Measurements from ENCODE around the gene VSIR.

Gene VSIR

DNA sequence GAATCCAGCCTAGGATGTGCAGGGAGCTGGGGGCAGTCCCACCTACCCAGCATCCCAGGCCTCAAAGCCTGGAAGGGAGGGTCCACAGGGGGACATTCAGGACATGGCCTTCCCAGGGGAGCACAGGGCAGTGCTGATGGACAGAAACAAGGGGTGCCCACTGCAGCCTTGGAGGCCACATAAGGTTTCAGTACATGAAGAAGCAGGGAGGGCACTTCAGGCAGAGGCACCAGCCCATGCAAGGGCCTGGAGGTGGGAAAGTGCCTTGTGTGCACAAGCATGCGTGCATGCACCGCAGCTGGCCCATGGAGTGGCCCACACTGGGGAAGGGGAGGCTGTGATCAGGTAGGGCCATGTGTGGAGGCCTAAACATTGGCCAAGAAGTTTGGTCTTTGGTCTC lies 62.8 kb downstream of the VSIR start:
- WGBS (ENCODE audit: insufficient coverage): 94% methylated on average over 2 of the region's 2 CpGs
- peaks cover 7 to 67% (median 40%) of the 10 kb centered on the region in 4 experiments for H3K4me1 ChIP-seq (ENCODE audit: control extremely low read depth in 1 of 4, control insufficient read depth in 4 of 4, insufficient read depth in 4 of 4, low read length in 3 of 4)
- ChIA-PET CTCF (interaction anchor here (1.4 to 6.3 kb wide), 6 partner anchors 13 to 87 kb away, joined by 3 to 41 read pairs (median 26); partner anchors contain the start of gene VSIR), POLR2A (interaction anchor here (0.8 kb wide), 1 partner anchor 101 kb away, joined by 4 read pairs; no protein-coding TSS in a partner anchor)
- H3K9me3 ChIP-seq (ENCODE audit: control extremely low read depth in 1 of 5, control insufficient read depth in 4 of 5, insufficient read depth in 2 of 5, low read depth in 1 of 5, low read length in 4 of 5): no peaks in the 10 kb centered on the region
- no peaks in the 10 kb centered on the region for H3K27me3 ChIP-seq (replicated peaks in 2 of 5; ENCODE audit: control insufficient read depth in 4 of 5, insufficient read depth in 5 of 5, low read length in 4 of 5)
- no peaks in the 10 kb centered on the region for H3K36me3 ChIP-seq (ENCODE audit: control insufficient read depth in 4 of 4, insufficient read depth in 4 of 4, low read length in 3 of 4)
- no peak overlapping the region for H3K27ac ChIP-seq (ENCODE audit: insufficient read depth in 1 of 2, low read depth in 1 of 2, low read length in 2 of 2, poor library complexity in 1 of 2, severe bottlenecking in 2 of 2)
- H3K4me3 ChIP-seq (ENCODE audit: control insufficient read depth in 1 of 7, extremely low read depth in 1 of 7, insufficient read depth in 4 of 7, low read depth in 2 of 7, low read length in 6 of 7): no peak overlapping the region
- no peak for DNase-seq

DNA sequence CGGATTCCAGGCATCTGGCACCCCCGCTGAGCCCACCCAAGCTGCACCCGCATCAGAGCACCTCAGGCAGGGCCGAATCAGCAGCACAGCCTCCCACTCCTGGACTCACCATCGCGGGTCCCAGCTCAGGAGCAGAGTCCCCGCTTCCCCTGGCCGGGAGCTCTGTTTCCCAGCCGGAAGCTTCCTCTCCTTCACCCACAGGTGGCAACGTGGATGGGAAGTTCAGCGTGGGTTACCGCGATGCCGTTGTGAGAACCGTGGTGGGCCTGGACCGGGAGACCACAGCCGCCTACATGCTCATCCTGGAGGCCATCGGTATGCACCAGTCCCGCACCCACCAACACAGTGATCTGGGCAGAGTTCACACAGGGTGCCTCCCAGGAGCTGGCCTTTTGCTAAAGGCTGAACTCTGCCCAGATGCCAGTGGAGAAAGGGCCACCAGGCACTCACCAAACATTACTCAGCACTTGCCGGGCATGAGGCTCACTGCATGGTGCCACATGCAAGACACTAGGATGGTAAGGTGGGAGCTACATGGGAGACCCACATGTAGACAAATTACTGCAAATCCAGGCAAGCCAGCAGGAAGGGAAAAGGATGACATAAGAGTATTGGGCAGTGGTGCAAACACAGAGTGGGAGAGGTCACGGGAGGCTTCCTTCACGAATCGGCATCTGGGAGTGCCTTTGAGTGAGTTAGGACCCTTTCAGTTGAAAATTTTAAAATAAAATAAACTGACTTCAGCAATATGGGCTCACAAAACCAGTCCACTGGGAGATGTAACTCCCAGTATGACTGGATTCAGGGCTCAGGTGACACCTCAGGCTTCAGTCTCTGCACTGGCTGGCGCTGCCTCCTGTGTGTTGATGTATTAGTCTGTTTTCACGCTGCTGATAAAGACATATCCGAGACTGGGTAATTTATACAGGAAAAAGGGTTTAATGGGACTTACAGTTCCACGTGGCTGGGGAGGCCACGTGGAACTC lies 64.1 kb downstream of the VSIR start:
- no peak overlapping the region for H3K4me3 ChIP-seq (ENCODE audit: control insufficient read depth in 1 of 7, extremely low read depth in 1 of 7, insufficient read depth in 4 of 7, low read depth in 2 of 7, low read length in 6 of 7)
- no peak for DNase-seq
- WGBS (ENCODE audit: insufficient coverage): 84% methylated on average over 24 of the region's 28 CpGs
- H3K36me3 ChIP-seq (ENCODE audit: control insufficient read depth in 4 of 4, insufficient read depth in 4 of 4, low read length in 3 of 4): no peaks in the 10 kb centered on the region
- peaks cover 4 to 54% (median 26%) of the 10 kb centered on the region in 4 experiments for H3K4me1 ChIP-seq (ENCODE audit: control extremely low read depth in 1 of 4, control insufficient read depth in 4 of 4, insufficient read depth in 4 of 4, low read length in 3 of 4)
- H3K27ac ChIP-seq (ENCODE audit: insufficient read depth in 1 of 2, low read depth in 1 of 2, low read length in 2 of 2, poor library complexity in 1 of 2, severe bottlenecking in 2 of 2): no peak overlapping the region
- CTCF ChIA-PET: interaction anchor here (0.7 to 6.3 kb wide), 32 partner anchors 8 to 426 kb away, joined by 3 to 108 read pairs (median 5); partner anchors contain the start of genes SLC29A3 and VSIR
- no peaks in the 10 kb centered on the region for H3K9me3 ChIP-seq (ENCODE audit: control extremely low read depth in 1 of 5, control insufficient read depth in 4 of 5, insufficient read depth in 2 of 5, low read depth in 1 of 5, low read length in 4 of 5)
- POLR2A ChIA-PET: interaction anchor here (1.3 kb wide), 1 partner anchor 11 kb away, joined by 4 read pairs; no protein-coding TSS in a partner anchor
- H3K27me3 ChIP-seq (replicated peaks in 2 of 5; ENCODE audit: control insufficient read depth in 4 of 5, insufficient read depth in 5 of 5, low read length in 4 of 5): no peaks in the 10 kb centered on the region

DNA sequence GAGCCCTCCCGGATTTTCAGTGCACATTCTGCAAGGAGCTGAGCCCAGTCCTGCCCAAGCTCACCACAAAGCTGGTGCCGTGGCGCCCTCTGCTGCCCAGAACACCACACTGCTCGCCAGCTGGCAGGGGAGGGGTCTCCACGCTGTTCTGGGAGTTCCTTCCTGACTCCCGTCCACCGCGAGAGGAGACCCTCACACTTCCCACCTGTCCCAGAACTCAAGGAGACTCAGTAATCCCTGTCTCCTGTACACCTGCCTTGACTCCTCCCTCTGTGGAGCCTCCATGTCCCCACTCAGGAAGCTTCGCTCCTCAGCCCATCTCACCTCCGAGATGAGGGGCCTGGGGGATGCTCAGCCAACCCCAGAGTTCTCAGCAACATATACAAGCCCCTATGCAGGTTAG lies 65.0 kb downstream of the VSIR start:
- 19% methylated on average over 10 of the region's 10 CpGs for WGBS (ENCODE audit: insufficient coverage)
- Histone ChIP-seq H3K4me1 (ENCODE audit: control extremely low read depth in 1 of 4, control insufficient read depth in 4 of 4, insufficient read depth in 4 of 4, low read length in 3 of 4) (peaks cover 0 to 45% (median 17%) of the 10 kb centered on the region in 4 experiments), H3K27ac (ENCODE audit: insufficient read depth in 1 of 2, low read depth in 1 of 2, low read length in 2 of 2, poor library complexity in 1 of 2, severe bottlenecking in 2 of 2) (no peak overlapping the region), H3K36me3 (ENCODE audit: control insufficient read depth in 4 of 4, insufficient read depth in 4 of 4, low read length in 3 of 4) (no peaks in the 10 kb centered on the region), H3K27me3 (replicated peaks in 2 of 5; ENCODE audit: control insufficient read depth in 4 of 5, insufficient read depth in 5 of 5, low read length in 4 of 5) (no peaks in the 10 kb centered on the region), H3K9me3 (ENCODE audit: control extremely low read depth in 1 of 5, control insufficient read depth in 4 of 5, insufficient read depth in 2 of 5, low read depth in 1 of 5, low read length in 4 of 5) (no peaks in the 10 kb centered on the region), H3K4me3 (ENCODE audit: control insufficient read depth in 1 of 7, extremely low read depth in 1 of 7, insufficient read depth in 4 of 7, low read depth in 2 of 7, low read length in 6 of 7) (no peak overlapping the region)
- CTCF ChIA-PET: interaction anchor here (0.9 to 6.3 kb wide), 37 partner anchors 7 to 425 kb away, joined by 3 to 108 read pairs (median 5); partner anchors contain the start of genes C10orf105, SLC29A3 and VSIR
- POLR2A ChIA-PET: interaction anchor here (0.8 to 1.3 kb wide), 2 partner anchors 10 to 55 kb away, joined by 4 read pairs; no protein-coding TSS in a partner anchor
- peak; percentile 41 to 54 (median 54) for DNase-seq

DNA sequence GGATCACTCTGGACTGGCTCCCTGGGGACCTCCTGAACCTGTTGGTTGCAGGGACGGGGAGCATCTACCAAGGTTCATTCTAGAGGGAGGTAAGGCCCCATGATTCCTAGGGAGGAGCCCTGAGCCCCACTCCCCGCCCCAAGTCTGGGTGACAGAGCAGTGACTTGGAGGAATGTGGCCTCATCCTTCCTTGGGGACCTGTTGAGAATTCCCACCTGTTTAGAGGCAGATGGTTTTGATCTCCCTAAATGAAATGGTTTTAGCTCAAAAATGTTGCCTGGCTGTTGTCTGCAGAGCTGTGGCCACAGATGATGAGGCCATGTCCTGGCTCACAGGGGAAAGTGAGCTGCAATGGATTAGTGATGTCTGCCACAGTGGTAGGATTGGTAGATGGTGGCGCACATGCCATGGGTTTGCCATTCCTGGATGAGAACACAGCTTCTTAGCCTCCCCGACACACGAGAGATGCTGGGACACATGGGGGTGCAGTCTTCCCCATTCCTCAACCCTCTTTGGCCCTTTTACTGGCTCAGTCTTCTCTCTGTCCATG lies 66.0 kb downstream of the VSIR start:
- ChIA-PET POLR2A (no interaction called here), CTCF (interaction anchor here (0.9 to 6.3 kb wide), 23 partner anchors 10 to 393 kb away, joined by 3 to 108 read pairs (median 8); partner anchors contain the start of genes SLC29A3 and VSIR)
- 95% methylated on average over 3 of the region's 5 CpGs for WGBS (ENCODE audit: insufficient coverage)
- H3K27me3 ChIP-seq (replicated peaks in 2 of 5; ENCODE audit: control insufficient read depth in 4 of 5, insufficient read depth in 5 of 5, low read length in 4 of 5): no peaks in the 10 kb centered on the region
- H3K4me3 ChIP-seq (ENCODE audit: control insufficient read depth in 1 of 7, extremely low read depth in 1 of 7, insufficient read depth in 4 of 7, low read depth in 2 of 7, low read length in 6 of 7): no peak overlapping the region
- no peak for DNase-seq
- H3K36me3 ChIP-seq (ENCODE audit: control insufficient read depth in 4 of 4, insufficient read depth in 4 of 4, low read length in 3 of 4): no peaks in the 10 kb centered on the region
- H3K27ac ChIP-seq (ENCODE audit: insufficient read depth in 1 of 2, low read depth in 1 of 2, low read length in 2 of 2, poor library complexity in 1 of 2, severe bottlenecking in 2 of 2): no peak overlapping the region
- H3K4me1 ChIP-seq (ENCODE audit: control extremely low read depth in 1 of 4, control insufficient read depth in 4 of 4, insufficient read depth in 4 of 4, low read length in 3 of 4): peaks cover 0 to 35% (median 8%) of the 10 kb centered on the region in 4 experiments
- no peaks in the 10 kb centered on the region for H3K9me3 ChIP-seq (ENCODE audit: control extremely low read depth in 1 of 5, control insufficient read depth in 4 of 5, insufficient read depth in 2 of 5, low read depth in 1 of 5, low read length in 4 of 5)

DNA sequence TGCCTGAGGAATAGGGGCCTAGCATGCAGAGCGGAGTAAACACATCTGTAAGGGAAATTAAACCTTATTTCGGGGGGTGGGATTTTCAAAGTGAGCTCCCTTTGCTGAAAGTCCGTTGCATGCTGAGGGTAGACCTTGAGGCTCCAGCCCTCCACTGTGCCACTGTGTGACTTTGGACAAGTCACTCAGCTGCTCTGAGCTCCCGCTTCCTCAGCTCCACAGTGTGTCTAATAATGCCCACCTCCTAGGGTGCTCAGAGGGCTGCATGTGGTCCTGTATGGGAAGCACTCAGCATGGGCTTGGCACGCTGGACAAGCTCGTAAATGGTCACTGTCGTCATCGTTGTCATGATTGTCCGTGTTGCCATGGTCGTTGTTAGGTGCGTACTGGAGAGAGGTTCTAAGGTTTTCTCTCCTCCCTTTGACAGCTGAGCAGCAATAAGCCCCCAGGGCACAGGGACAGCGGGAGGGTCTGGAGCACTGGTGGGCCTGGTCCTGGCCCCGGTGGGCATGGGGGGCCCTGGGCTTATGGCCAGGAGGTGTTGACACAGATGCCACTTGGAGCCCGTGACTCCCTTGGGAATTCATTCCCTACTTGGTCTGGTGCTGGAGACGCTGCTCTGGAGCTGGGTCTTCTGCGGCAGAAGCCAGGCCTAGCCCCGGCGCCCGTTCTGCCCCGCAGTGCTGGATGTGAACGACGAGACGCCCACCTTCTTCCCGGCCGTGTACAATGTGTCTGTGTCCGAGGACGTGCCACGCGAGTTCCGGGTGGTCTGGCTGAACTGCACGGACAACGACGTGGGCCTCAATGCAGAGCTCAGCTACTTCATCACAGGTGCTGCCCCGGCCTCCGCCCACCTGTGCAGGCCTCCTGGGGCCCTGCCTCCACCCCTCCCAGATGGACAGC lies 66.9 kb downstream of the VSIR start:
- Histone ChIP-seq H3K27me3 (replicated peaks in 2 of 5; ENCODE audit: control insufficient read depth in 4 of 5, insufficient read depth in 5 of 5, low read length in 4 of 5) (no peaks in the 10 kb centered on the region), H3K27ac (ENCODE audit: insufficient read depth in 1 of 2, low read depth in 1 of 2, low read length in 2 of 2, poor library complexity in 1 of 2, severe bottlenecking in 2 of 2) (no peak overlapping the region), H3K9me3 (ENCODE audit: control extremely low read depth in 1 of 5, control insufficient read depth in 4 of 5, insufficient read depth in 2 of 5, low read depth in 1 of 5, low read length in 4 of 5) (no peaks in the 10 kb centered on the region), H3K4me3 (ENCODE audit: control insufficient read depth in 1 of 7, extremely low read depth in 1 of 7, insufficient read depth in 4 of 7, low read depth in 2 of 7, low read length in 6 of 7) (no peak overlapping the region), H3K36me3 (ENCODE audit: control insufficient read depth in 4 of 4, insufficient read depth in 4 of 4, low read length in 3 of 4) (no peaks in the 10 kb centered on the region), H3K4me1 (ENCODE audit: control extremely low read depth in 1 of 4, control insufficient read depth in 4 of 4, insufficient read depth in 4 of 4, low read length in 3 of 4) (peaks cover 0 to 33% (median 8%) of the 10 kb centered on the region in 4 experiments)
- WGBS (ENCODE audit: insufficient coverage): 98% methylated on average over 33 of the region's 35 CpGs
- CTCF ChIA-PET: interaction anchor here (0.6 to 6.3 kb wide), 23 partner anchors 8 to 784 kb away, joined by 3 to 108 read pairs (median 5); partner anchors contain the start of genes SLC29A3 and VSIR
- POLR2A ChIA-PET: no interaction called here
- DNase-seq: no peak

GRCh38 chr10:71705582-71705981 lies 67.7 kb downstream of the VSIR start:
- H3K36me3 ChIP-seq (ENCODE audit: control insufficient read depth in 4 of 4, insufficient read depth in 4 of 4, low read length in 3 of 4): no peaks in the 10 kb centered on the region
- ChIA-PET POLR2A (no interaction called here), CTCF (interaction anchor here (0.8 to 6.3 kb wide), 14 partner anchors 9 to 390 kb away, joined by 3 to 108 read pairs (median 5); no protein-coding TSS in a partner anchor)

More at GRCh38 chr10:71705582-71705981, 67.7 kb downstream of the VSIR start:
- no peak for DNase-seq
- Histone ChIP-seq H3K4me1 (ENCODE audit: control extremely low read depth in 1 of 4, control insufficient read depth in 4 of 4, insufficient read depth in 4 of 4, low read length in 3 of 4) (peaks cover 0 to 27% (median 9%) of the 10 kb centered on the region in 4 experiments), H3K27ac (ENCODE audit: insufficient read depth in 1 of 2, low read depth in 1 of 2, low read length in 2 of 2, poor library complexity in 1 of 2, severe bottlenecking in 2 of 2) (no peak overlapping the region), H3K9me3 (ENCODE audit: control extremely low read depth in 1 of 5, control insufficient read depth in 4 of 5, insufficient read depth in 2 of 5, low read depth in 1 of 5, low read length in 4 of 5) (no peaks in the 10 kb centered on the region), H3K4me3 (ENCODE audit: control insufficient read depth in 1 of 7, extremely low read depth in 1 of 7, insufficient read depth in 4 of 7, low read depth in 2 of 7, low read length in 6 of 7) (no peak overlapping the region), H3K27me3 (replicated peaks in 2 of 5; ENCODE audit: control insufficient read depth in 4 of 5, insufficient read depth in 5 of 5, low read length in 4 of 5) (no peaks in the 10 kb centered on the region)
- 100% methylated on average over 1 of the region's 2 CpGs for WGBS (ENCODE audit: insufficient coverage)

Data from common myeloid progenitor, CD34-positive (primary cell).